H1 (cell line): ENCODE data around the gene ADCY7. TPM values are rescaled to one million over a fixed set of nuclear protein-coding genes. Genes with fewer than 3 reads are reported as not detected.

Experiments
- CTCF ChIA-PET: fragments of 300-600 bp; sonication (Branson Sonifier 250); formaldehyde crosslinking; loops from one replicate; lab custom pipeline; 2021; ENCODE audit not compliant: partially characterized antibody; lab: Charles Lee
- POLR2A ChIA-PET: fragments of 300-600 bp; sonication (Branson Sonifier 250); formaldehyde crosslinking; loops from one replicate; lab custom pipeline; 2021; ENCODE audit warnings: inconsistent platforms; ENCODE audit not compliant: partially characterized antibody; lab: Charles Lee
- DNase-seq, 2 experiments: peaks; one replicate each; pipeline versions ENCODE4 v3.0.0 to v3.0.0-alpha.2; 2010 to 2022; ENCODE audit warnings: low spot score in 2 of 2, low read depth in 1 of 2, mixed read lengths in 1 of 2
- FAIRE-seq: peaks from 2 replicates; lab custom pipeline; 2011; peaks lifted over from hg19 to GRCh38; lab: Jason Lieb, UNC
- H2AFZ ChIP-seq: 2 replicates; pipeline ENCODE4 v1.8.1; 2012; ENCODE audit warnings: low read length, inconsistent platforms
- H2AK5ac ChIP-seq: 2 replicates; pipeline ENCODE4 v1.6.1; 2013; ENCODE audit warnings: low read depth, low read length
- H2BK120ac ChIP-seq: replicated peaks from 2 replicates; pipeline ENCODE3; 2013; ENCODE audit warnings: low read depth, low read length, inconsistent platforms
- H2BK12ac ChIP-seq: 2 replicates; pipeline ENCODE4 v1.6.1; 2013; ENCODE audit warnings: low read depth, low read length
- H2BK15ac ChIP-seq: 2 replicates; pipeline ENCODE4 v1.6.1; 2013; ENCODE audit warnings: low read length
- H2BK20ac ChIP-seq: 2 replicates; pipeline ENCODE4 v1.6.1; 2013; ENCODE audit warnings: low read length
- H2BK5ac ChIP-seq: 2 replicates; pipeline ENCODE4 v1.6.1; 2013; ENCODE audit warnings: low read depth, low read length
- H3K14ac ChIP-seq: 2 replicates; pipeline ENCODE4 v1.6.1; 2013; ENCODE audit warnings: inconsistent platforms; ENCODE audit not compliant: insufficient read length
- H3K18ac ChIP-seq: 2 replicates; pipeline ENCODE4 v1.6.1; 2013; ENCODE audit warnings: low read length; ENCODE audit errors: extremely low read depth
- H3K23ac ChIP-seq: 2 replicates; pipeline ENCODE4 v1.6.1; 2013; ENCODE audit warnings: inconsistent platforms; ENCODE audit not compliant: insufficient read length
- H3K23me2 ChIP-seq: 2 replicates; pipeline ENCODE4 v1.6.1; 2013; ENCODE audit warnings: low read depth, low read length
- H3K27ac ChIP-seq: 2 replicates; pipeline ENCODE4 v1.6.1; 2011; ENCODE audit warnings: low read depth, low read length, inconsistent platforms
- H3K27me3 ChIP-seq, 4 experiments: replicated peaks in 1 of 4; 1 replicate in 1 of 4; 2 replicates in 3 of 4; pipeline versions ENCODE4 v1.6.1 to v1.8.1; 2011 to 2013; ENCODE audit warnings: low read length in 3 of 4, mild to moderate bottlenecking in 3 of 4, inconsistent platforms in 2 of 4, mixed read lengths in 2 of 4, moderate library complexity in 1 of 4; ENCODE audit not compliant: control insufficient read depth in 3 of 4, insufficient read depth in 3 of 4; ENCODE audit errors: extremely low read depth in 1 of 4
- H3K36me3 ChIP-seq, 4 experiments: 2 replicates each; pipeline versions ENCODE4 v1.6.1 to v1.8.1; 2011 to 2013; ENCODE audit warnings: mild to moderate bottlenecking in 4 of 4, low read length in 3 of 4, moderate library complexity in 2 of 4, control low read depth in 1 of 4, inconsistent platforms in 1 of 4; ENCODE audit not compliant: insufficient read depth in 4 of 4, control insufficient read depth in 2 of 4
- H3K4ac ChIP-seq: replicated peaks from 2 replicates; pipeline ENCODE3; 2013; ENCODE audit warnings: low read length, low read depth, mixed read lengths, inconsistent platforms; ENCODE audit not compliant: insufficient read length
- H3K4me1 ChIP-seq, 4 experiments: replicated peaks in 1 of 4; 1 replicate in 1 of 4; 2 replicates in 3 of 4; pipeline versions ENCODE4 v1.6.1 to v1.8.1; 2011 to 2013; ENCODE audit warnings: low read length in 3 of 4, inconsistent platforms in 2 of 4, mixed read lengths in 1 of 4; ENCODE audit not compliant: insufficient read depth in 4 of 4, control insufficient read depth in 3 of 4
- H3K4me2 ChIP-seq, 2 experiments: 2 replicates each; pipeline versions ENCODE4 v1.6.1 to v1.8.1; 2011 to 2013; ENCODE audit warnings: low read depth in 2 of 2, low read length in 2 of 2, control low read depth in 1 of 2, inconsistent platforms in 1 of 2, mild to moderate bottlenecking in 1 of 2; ENCODE audit not compliant: insufficient read depth in 1 of 2
- H3K4me3 ChIP-seq, 4 experiments: fragments of 200-600, 300-600 bp in 1 of 4; sonication (generic), shearing (Covaris generic), sonication (Bioruptor Twin) in 1 of 4; 2 replicates each; pipeline versions ENCODE4 v1.5.1 to v1.8.1; 2011 to 2016; ENCODE audit warnings: low read length in 4 of 4, low read depth in 3 of 4, control low read depth in 2 of 4, inconsistent platforms in 2 of 4, mild to moderate bottlenecking in 2 of 4, mixed read lengths in 1 of 4, moderate library complexity in 1 of 4; ENCODE audit not compliant: insufficient read depth in 2 of 4; ENCODE audit errors: extremely low read depth in 1 of 4
- H3K56ac ChIP-seq: replicated peaks from 2 replicates; pipeline ENCODE3; 2013; ENCODE audit warnings: low read depth, mild to moderate bottlenecking, mixed read lengths, low read length, inconsistent platforms; ENCODE audit not compliant: insufficient read length
- H3K79me1 ChIP-seq: 2 replicates; pipeline ENCODE4 v1.6.1; 2013; ENCODE audit warnings: low read depth, low read length, control low read depth
- H3K79me2 ChIP-seq, 2 experiments: 2 replicates each; pipeline versions ENCODE4 v1.6.1 to v1.8.1; 2012 to 2013; ENCODE audit warnings: low read length in 2 of 2, mild to moderate bottlenecking in 2 of 2, inconsistent platforms in 1 of 2; ENCODE audit not compliant: insufficient read depth in 2 of 2, control insufficient read depth in 1 of 2
- H3K9ac ChIP-seq, 4 experiments: replicated peaks in 1 of 4; 1 replicate in 1 of 4; 2 replicates in 3 of 4; pipeline versions ENCODE4 v1.6.1 to v1.8.1; 2011 to 2013; ENCODE audit warnings: low read depth in 3 of 4, low read length in 3 of 4, control low read depth in 2 of 4, mild to moderate bottlenecking in 2 of 4, moderate library complexity in 2 of 4, inconsistent platforms in 1 of 4; ENCODE audit errors: extremely low read depth in 1 of 4
- H3K9me3 ChIP-seq, 2 experiments: 2 replicates each; pipeline versions ENCODE4 v1.6.1 to v1.8.1; 2012 to 2013; ENCODE audit warnings: mild to moderate bottlenecking in 2 of 2, moderate library complexity in 2 of 2, control low read depth in 1 of 2, inconsistent platforms in 1 of 2, low read depth in 1 of 2, low read length in 1 of 2, mixed read lengths in 1 of 2; ENCODE audit not compliant: insufficient read depth in 2 of 2
- H4K20me1 ChIP-seq, 2 experiments: replicated peaks in 1 of 2; 2 replicates each; pipeline versions ENCODE3 to v1.8.1; 2011 to 2013; ENCODE audit warnings: inconsistent platforms in 2 of 2, low read length in 2 of 2, mild to moderate bottlenecking in 1 of 2; ENCODE audit not compliant: insufficient read depth in 2 of 2, control insufficient read depth in 1 of 2
- H4K5ac ChIP-seq: 2 replicates; pipeline ENCODE4 v1.6.1; 2013; ENCODE audit warnings: low read length, low read depth, mixed read lengths, inconsistent platforms; ENCODE audit not compliant: insufficient read length
- H4K8ac ChIP-seq: 2 replicates; pipeline ENCODE4 v1.8.0; 2013; ENCODE audit warnings: mild to moderate bottlenecking, moderate library complexity, low read length, inconsistent platforms; ENCODE audit not compliant: insufficient read depth; ENCODE audit errors: extremely low read depth
- H4K91ac ChIP-seq: replicated peaks from 2 replicates; pipeline ENCODE3; 2013; ENCODE audit warnings: low read length, mixed read lengths, inconsistent platforms; ENCODE audit not compliant: insufficient read length
- CREB1 ChIP-seq: IDR thresholded peaks from 2 replicates; pipeline ENCODE4 v1.6.1; 2012; ENCODE audit warnings: inconsistent platforms
- WGBS, 2 experiments: shearing (Covaris generic) in 1 of 2; methylation state at CpG; one replicate each; pipeline versions ENCODE4 v1.1.6 to v1.1.7; 2013 to 2015; ENCODE audit warnings: low lambda C conversion rate in 2 of 2, mixed read lengths in 2 of 2, inconsistent platforms in 1 of 2, low coverage in 1 of 2, missing lambda C conversion rate in 1 of 2; ENCODE audit not compliant: insufficient replicate concordance in 2 of 2, insufficient coverage in 1 of 2, insufficient read length in 1 of 2; ENCODE audit errors: extremely low coverage in 1 of 2, missing lambda C conversion rate in 1 of 2; 5-methylcytosine and 5-hydroxymethylcytosine counted together
- polyA plus RNA-seq, 7 experiments: library from polyadenylated mRNA; depleted of rRNA in 3 of 7; stranded (reverse) in 5 of 7; unstranded in 2 of 7; fragments of >200 nt in 5 of 7; fragments of 200-250 nt in 2 of 7; gene quantifications; 1 replicate in 5 of 7; 2 replicates in 1 of 7; 4 replicates in 1 of 7; pipeline versions ENCODE4 v1.2.1 to v1.2.3, GENCODE V29; 2011 to 2013; ENCODE audit warnings: missing spikeins in 2 of 7, mixed read lengths in 2 of 7
- total RNA-seq: library from RNA; stranded (reverse); fragmentation: NEBNext Ultra II Directional; extraction: Animal tissue kit (Norgen Biotek cat#: 25700); gene quantifications from 2 replicates; pipeline ENCODE4 v1.2.1, GENCODE V29; 2021

Gene ADCY7
- total and polyA plus RNA-seq, 2 of the 8 experiments (the other 6 are each of a cell fraction or from before 2014, with no cell fraction given) = 2.4 to 5.1 TPM

GRCh38 chr16:50331570-50331969 is 65.2 kb downstream of the ADCY7 start:
- no peak overlapping the region for H3K14ac ChIP-seq
- no peak overlapping the region for H2BK12ac ChIP-seq
- no peak overlapping the region for H3K4ac ChIP-seq
- no peak overlapping the region for H3K56ac ChIP-seq
- peaks cover 1 to 6% of the 10 kb centered on the region in 2 experiments for H4K20me1 ChIP-seq
- no peaks in the 10 kb centered on the region for H3K4me1 ChIP-seq
- no peak overlapping the region for H3K23ac ChIP-seq
- H3K9me3 ChIP-seq = no peaks in the 10 kb centered on the region
- H2AK5ac ChIP-seq = no peak overlapping the region
- no peak overlapping the region for H2BK120ac ChIP-seq
- H3K23me2 ChIP-seq = no peaks in the 10 kb centered on the region
- no peak for FAIRE-seq
- WGBS, 2 experiments = 75% methylated on average over 5 of the region's 5 CpGs; no CpG with 5 or more reads in 1 of the 2 experiments
- no peak overlapping the region for H3K4me2 ChIP-seq
- no peaks in the 10 kb centered on the region for H3K27me3 ChIP-seq
- TF ChIP-seq CREB1 = no peak
- no peak overlapping the region for H4K8ac ChIP-seq
- no peak overlapping the region for H4K91ac ChIP-seq
- no peak for DNase-seq
- no peak overlapping the region for H2BK15ac ChIP-seq
- H3K27ac ChIP-seq = no peak overlapping the region
- no peak overlapping the region for H3K4me3 ChIP-seq
- H2AFZ ChIP-seq = no peak overlapping the region
- no peak overlapping the region for H4K5ac ChIP-seq
- H3K79me1 ChIP-seq = no peaks in the 10 kb centered on the region
- peaks cover 4 to 37% (median 15%) of the 10 kb centered on the region in 4 experiments; a peak in 4 of 8 replicates for H3K36me3 ChIP-seq
- H3K18ac ChIP-seq = no peak overlapping the region
- H3K9ac ChIP-seq = no peak overlapping the region
- no peak overlapping the region for H2BK5ac ChIP-seq
- peaks cover 0 to 7% of the 10 kb centered on the region in 2 experiments; a peak in 1 of 4 replicates for H3K79me2 ChIP-seq
- ChIA-PET CTCF (interaction anchor here (7.5 kb wide), 1 partner anchor 26 kb away, joined by 92 read pairs; no protein-coding TSS in a partner anchor), POLR2A (interaction anchor here (1.0 kb wide), 1 partner anchor 62 kb away, joined by 3 read pairs; no protein-coding TSS in a partner anchor)
- H2BK20ac ChIP-seq = no peak overlapping the region
